NCI-H446 treated with DMSO at 0.1 percent for 48 hours (cell line): ENCODE results near the gene TMPRSS6.

Experiments
- DNase-seq: peaks from one replicate; lab custom pipeline; 2025; lab: John Stamatoyannopoulos, UW

TMPRSS6 gene

GRCh38 chr22:37115032-37115431 lies 5.5 kb upstream of the TMPRSS6 start:
- no peak for DNase-seq

- no peak for DNase-seq
Measured at GRCh38 chr22:37113757-37114156, 4.2 kb upstream of the TMPRSS6 start.

GRCh38 chr22:37112084-37112728 lies 2.7 kb upstream of the TMPRSS6 start:
- no peak for DNase-seq

DNA sequence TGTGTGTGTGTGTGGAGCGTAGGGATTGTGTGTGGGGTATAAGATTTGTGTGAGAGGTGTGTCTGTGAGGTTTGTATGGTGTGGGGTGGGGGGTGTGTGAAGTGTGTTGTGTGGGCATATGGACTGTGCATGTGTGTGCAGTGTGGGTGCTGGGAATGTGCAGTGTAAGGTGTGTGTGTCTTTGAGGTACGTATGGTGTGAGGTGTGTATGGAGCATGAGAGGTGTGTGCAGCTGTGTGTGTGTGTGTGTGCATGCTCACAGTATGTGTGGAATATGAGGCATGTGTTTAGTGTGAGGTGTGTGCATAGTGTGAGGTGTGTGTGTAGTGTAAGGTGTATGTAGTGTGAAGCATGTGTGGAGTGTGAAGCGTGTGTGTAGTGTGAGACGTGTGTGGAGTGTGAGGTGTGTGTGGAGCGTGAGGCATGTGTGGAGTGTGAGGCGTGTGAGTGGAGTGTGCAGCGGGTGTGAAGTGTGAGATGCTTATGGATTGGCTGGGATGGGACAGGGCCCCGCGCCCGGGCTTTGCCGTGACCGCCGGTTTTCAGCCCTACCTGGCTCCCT lies 1.7 kb upstream of the TMPRSS6 start:
- DNase-seq = no peak

GRCh38 chr22:37107816-37108621 lies 1.5 kb downstream of the TMPRSS6 start:
- DNase-seq = no peak

DNA sequence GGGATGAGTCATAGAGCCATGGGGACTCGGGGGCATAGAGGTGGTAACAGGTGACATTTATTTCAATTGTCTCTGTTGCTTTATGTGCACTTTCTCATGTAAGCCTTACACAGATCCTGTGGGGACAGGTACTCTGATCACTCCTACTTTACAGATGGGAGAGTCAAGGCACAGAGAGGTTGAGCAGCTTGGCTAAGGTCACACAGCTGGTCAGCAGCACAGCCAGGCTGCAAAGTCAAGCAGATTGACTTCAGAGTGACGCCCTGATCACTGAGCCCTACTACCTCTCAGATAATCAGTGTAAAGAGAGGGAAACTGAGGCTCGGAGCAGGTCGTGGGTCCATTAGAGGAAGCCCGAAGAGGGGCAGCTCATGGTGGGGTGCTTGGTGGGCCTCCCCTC lies 3.5 kb downstream of the TMPRSS6 start:
- no peak for DNase-seq

- no peak for DNase-seq
Measured at GRCh38 chr22:37105154-37105553, 4.4 kb downstream of the TMPRSS6 start.

DNA sequence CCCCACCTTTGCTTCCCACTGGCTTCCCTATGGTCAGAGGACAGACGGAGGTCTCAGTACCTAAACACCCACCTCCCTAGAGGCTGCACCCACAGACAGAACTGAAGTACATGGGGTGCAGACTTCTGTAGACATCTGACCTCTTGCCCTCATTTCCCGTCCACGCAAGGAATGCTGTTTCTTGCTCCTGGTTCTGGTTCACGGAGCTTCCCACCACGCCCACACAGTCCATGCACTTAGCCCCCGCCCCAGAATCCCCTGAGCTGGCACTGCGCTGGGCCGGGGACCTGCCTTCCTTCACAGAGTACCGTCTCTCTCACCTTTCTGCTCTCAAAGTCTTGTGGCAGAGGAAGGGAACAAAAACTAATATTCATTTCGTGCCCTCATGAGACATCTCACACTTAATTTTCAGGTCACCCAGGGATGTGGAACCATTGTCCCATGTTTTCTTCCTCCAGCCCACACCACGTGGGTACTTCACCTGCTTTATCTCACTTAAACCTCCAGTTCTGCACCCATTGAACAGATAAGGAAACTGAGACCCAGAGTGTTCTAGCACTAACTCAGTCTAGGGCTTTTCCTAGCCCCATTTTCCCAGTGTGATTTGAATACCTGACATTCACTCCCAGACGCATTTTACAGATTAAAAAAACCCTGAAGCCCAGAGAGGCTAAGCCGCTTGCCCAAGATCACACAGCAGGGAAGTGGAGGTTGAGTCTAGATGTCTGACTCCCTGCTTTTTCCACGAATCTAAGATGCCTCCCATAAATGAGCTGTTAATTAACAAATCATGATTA lies 5.7 kb downstream of the TMPRSS6 start:
- no peak for DNase-seq

- no peak for DNase-seq
Measured at GRCh38 chr22:37103151-37103550, 6.4 kb downstream of the TMPRSS6 start.

DNA sequence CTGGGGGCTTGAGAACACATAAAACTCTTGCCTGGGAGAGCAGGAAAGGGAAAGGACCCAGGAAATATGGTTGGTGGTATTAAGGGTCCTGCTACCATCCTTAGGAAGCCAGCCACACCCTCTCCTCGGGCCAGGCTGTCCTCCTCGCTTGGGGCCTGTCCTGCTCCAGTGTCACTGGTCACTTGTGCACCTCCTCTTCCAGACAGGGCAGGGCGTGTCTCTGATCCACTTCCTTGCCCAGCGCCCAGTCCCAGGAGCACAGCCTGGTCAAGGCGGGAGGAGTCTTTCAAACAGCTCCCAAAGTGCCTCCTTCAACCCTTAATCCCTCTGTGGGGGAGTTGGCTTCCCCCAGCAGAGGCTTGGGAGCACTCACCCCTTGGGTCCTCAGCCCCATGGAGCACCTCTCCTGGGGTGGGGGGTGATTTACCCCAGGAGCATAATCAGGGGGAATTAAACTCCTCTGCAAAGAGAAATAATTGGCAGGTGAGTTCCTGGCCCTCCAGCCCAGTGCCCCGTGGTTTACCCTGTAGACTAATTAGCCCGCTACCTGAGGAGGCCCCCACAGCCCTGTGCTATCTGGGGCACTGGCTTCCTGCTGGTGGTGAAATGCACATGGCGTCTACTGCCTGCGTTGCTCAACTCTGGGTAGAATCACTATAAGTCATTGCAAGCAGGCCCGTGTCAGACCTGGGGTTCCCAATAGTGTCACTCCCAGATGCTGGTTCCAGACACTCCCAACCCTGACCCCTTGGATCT lies 8.0 kb downstream of the TMPRSS6 start:
- no peak for DNase-seq

- no peak for DNase-seq
Measured at GRCh38 chr22:37100589-37101127, 8.9 kb downstream of the TMPRSS6 start.

DNA sequence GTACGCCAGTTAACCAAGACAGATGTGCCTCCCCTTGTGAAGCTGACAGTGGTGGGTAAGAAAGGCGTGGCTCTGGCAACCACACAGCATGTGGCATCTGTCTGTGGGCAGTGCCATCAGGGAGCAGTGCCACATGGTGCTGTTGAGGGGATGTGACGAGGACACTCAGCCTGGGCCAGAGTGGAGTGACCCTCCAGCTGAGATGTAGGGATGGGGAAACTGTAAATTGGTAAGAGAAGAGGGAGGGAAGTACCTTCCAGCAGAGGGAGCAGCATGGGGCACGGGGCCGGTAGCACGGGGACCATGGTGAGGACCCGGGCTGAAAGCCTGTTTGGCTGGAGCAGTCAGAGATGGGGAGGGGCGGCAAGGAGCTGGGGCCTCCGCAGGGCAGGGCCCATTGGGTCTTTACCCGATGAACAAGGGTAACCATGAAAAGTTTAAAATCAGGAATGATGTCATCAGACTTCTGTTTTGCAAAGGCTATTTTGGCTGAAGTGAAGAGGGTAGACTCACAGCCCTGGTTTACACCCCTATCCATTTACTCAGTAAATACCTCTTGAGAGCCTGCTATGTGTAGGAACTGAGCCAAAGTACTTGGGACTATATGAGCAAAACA lies 10.4 kb downstream of the TMPRSS6 start:
- no peak for DNase-seq

GRCh38 chr22:37097346-37097745 lies 12.2 kb downstream of the TMPRSS6 start:
- DNase-seq = no peak

DNA sequence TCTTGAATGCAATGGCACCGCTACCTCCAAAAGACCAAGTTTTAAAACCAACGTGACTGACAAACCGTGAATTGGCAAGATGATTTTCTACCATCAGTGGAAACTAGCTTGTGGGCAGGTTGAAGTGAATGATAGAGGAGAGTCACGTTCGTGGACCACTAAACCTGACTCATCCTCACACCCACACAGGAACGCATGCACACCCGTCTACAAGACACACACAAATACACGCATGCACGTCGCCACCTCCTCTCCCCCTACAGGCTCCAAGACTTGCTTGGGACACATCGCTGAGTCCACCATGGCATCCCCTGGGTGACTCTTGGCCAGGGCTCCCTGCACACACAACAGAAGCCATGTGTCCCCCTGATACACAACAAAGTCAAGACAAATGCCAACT lies 14.4 kb downstream of the TMPRSS6 start:
- DNase-seq = no peak

- DNase-seq = no peak
Measured at GRCh38 chr22:37094239-37094638, 15.3 kb downstream of the TMPRSS6 start.

- no peak for DNase-seq
Measured at GRCh38 chr22:37092997-37093396, 16.5 kb downstream of the TMPRSS6 start.

DNA sequence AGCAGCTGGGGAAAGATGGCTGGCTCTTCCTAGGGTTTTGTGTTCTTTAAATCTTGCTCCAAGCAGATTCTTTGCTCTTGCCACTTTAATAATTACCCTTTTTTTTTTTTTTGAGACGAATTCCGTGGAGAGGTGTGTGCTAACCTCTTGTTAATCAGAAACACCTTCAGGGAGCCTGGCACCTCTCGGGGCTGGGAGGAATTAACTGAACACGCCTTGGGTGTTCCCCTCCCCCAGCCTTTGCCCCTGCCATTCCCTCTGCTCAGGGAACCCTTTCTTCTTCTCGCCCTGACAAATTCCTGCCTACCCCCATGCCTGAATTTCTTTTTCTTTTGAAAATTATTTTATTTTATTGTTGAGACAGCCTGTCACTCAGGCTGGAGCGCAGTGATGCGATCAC lies 17.5 kb downstream of the TMPRSS6 start:
- DNase-seq = no peak

DNA sequence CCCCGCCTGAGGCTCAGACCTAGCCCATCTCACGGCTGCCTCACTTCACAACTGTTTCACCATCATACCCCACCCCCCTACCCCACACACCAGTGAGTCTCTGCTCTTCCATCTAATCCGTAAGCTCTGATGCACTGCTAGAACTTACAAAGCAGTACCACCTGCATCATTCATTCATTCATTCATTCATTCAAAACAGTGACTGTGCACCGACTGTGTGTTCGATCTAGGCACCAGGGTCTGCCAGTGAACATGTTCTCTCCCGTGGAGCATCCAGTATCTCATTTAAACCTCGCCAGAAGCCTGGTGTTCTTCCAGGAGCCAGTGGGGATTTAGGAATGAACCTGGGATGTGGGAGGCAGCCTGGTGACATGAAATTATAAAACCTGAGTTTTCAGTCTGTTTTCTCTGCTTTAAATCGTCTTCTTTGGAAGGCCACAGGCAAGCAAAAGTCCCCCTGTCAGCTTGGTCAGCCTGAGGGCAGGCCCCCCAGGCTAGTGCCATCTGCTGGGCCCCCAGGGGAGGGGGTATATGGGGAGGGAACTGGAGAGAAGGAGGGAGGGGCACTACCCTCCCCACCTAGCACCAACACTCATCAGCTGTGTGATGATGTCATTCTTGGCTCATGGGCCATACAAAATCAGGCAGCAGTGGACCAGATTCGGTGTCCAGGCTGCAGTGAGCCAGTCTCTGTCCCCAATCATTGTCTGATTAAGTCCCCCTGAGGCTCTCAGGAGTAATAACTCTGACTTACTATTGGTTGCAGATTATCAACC lies 18.4 kb downstream of the TMPRSS6 start:
- DNase-seq = no peak

DNA sequence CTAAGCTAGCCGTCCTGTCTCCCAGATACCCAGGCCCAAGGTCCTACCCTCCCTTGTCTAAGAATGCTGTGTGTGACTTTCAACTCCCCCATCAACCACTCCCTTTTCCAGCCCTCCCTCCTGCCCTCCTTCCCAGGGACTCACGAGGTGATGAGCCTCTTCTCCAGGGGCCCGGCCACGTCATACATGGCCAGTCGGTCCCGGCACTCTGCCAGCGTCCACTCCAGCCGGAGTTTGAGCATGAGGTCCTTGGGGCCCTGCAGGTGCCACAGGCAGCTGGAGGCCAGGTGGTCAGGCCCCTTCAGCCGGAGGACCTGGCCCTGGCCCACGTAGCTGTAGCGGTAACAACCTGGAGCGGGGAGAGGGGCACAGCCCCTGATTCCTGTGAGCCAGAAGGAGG lies 20.1 kb downstream of the TMPRSS6 start:
- DNase-seq = no peak

DNA sequence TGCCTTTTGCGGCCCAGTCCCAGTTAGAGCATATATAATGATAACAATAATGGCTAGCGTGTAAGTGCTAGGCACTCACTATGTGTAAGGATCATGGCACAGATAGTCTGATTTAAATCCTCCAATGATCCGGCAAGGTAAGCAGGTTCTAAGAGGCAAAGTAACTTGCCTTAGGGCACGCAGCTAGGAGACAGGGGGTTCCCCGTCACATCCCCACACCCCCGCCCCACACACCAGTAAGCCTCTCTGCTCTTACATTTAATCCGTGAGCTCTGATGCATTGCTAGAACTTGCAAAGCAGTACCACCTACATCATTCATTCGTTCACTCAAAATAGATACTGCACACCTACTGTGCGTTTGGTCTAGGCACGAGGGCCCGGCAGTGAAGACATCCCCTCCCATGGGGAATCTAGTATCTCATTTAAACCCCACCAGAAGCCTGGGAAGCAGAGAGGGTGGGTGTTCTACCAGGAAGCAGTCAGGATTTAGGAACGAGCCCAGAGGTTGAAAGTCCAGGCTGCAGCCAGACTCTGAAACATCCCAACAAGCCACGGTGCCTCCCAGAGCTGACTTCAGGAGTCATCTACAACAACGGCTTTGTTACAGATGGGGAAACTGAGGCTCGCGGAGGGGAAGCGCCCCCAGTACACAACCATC lies 20.6 kb downstream of the TMPRSS6 start:
- no peak for DNase-seq
